AG08396 (cell line): ENCODE results near the gene GCSAM.
A peak's percentile ranks its signal among the peaks of the same experiment; 100 is the strongest.

ENCODE experiments used
- DNase-seq: peaks from one replicate; pipeline ENCODE4 v3.0.0; 2012; ENCODE audit warnings: low spot score, mixed read lengths

GCSAM gene

DNA sequence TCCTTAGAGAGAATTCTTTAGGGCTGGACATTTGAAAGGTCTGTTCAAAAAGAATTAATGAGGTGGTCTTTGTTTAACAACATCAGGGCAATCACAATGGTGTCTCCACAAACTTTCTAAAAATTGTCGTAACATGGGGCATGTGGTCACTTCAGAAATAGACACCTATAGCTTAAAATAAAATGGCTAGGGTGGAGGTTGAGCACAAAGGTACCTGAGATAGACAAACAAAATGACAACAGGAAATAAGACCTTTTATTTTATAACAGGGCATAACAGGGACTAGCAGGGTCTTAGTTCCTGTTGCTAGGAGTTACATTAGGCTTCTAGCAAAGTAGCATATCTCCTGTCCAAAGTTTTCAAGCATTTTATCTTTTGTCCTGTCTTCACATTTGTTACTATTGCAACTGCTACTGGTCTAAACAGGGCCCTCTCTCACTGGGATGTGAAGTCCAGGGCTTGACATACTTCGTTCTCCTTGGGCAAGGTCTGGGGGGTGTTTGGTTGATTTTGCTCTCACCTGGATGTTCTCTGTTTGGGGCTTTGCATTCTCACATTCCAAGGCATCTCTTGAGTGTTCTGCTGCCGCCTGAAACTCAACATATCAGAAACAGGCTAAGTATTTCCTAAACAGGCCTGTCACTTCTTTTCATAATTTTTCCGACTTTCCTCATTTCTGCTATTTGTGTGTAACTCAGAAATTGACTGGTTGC lies 3.0 kb downstream of the GCSAM start:
- DNase-seq = no peak

DNA sequence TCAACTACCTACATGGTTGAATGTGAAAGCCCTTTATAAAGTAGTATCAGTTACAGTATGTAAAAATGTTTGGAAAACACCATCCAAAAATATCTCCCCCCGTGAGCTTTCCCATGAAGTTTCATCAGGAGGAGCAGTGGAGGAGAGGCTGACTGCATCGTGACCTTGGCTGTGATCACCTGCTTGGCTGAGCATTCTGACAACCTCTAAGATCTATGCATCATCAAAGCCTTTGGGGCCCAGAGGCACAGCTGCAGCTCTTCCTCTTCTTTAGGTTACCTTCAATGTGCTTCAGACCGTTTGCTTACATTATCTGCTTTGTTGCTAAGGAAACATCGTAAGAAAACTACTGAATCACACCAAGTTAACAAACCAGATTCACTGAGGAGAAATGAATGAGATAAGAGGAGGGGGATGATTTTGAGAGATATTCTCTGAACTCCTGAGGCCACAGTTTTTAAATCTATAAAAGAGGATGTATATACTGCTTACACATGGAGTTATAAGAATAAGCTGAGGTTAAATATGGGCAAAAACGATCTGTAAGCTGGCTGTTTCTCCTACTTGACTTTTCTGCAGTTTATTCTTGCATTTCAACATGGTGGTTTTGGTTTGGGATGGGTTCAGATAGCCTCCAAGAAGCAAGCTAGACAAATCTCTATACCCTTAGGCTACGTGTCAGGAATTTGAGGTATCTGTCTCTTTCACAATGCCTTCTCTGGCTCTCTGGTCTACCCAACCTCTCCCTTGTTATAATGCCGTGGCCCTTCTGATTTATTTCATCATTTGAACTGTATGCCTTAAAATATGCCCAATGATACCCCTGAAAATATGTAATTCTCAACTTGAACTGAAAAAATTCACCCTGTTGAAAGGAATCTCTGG lies 4.0 kb downstream of the GCSAM start:
- no peak for DNase-seq

DNA sequence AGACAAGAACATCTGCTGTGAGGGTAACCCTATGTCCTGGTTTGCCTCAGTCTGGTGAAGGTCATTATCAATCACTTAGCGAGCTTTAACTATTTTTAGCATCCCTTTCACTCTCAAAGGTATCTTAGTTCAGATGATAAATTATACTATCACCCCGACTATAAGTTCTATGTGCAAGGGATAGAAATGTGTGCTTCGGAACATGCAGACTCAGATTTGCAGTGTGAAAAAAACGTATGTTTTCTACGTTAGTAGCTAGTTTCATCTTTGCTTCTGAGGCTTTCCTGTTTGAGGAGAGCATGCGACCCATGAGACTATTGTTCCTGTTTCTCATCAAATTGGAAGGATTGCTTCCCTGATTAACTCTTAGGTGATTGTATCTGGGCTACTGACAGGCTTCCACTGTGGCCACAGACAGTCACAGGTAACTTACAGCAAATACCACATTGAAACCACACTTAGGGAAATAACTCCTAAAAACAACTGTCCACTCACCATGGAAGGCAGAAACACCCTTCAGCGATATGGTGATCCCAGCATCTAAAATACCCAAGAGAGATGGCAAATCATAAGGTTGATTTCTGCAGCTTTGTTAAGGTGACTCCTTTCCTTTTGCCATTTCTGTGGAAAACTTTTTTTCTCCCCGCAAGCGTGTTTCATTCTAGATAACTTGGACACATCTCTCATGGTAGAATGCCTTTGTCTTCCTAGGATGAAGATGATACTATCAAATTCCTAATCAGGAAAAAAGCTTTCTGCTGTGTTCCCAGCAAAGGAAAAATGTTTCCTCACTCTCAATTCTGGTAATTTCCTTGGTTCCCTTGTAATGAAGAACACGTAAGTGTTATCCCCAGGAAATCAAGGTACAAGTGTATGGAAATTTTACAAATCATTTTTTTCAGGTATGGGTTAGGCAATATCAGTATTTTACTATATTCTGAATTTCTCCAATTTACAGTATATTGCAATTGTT lies 5.2 kb downstream of the GCSAM start:
- no peak for DNase-seq

DNA sequence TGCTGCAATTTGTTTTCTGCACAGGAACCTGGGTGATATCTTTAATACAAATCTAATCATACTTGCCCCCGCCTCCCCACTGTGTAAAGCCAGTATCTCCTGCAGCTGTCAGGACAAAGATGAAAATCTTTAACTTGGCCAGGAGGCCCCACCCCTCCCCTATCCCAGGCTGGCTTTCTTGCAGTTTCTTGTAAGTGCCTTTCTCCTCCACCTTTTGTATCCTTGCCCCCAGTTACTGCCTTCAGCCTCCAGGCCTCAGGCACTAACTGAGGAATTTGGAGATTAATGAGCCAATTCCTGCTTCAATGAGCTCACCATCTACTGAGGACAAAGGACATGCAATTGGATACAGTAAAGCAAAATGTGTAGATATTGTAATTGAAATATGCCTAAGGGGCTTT lies 6.5 kb downstream of the GCSAM start:
- DNase-seq = no peak

DNA sequence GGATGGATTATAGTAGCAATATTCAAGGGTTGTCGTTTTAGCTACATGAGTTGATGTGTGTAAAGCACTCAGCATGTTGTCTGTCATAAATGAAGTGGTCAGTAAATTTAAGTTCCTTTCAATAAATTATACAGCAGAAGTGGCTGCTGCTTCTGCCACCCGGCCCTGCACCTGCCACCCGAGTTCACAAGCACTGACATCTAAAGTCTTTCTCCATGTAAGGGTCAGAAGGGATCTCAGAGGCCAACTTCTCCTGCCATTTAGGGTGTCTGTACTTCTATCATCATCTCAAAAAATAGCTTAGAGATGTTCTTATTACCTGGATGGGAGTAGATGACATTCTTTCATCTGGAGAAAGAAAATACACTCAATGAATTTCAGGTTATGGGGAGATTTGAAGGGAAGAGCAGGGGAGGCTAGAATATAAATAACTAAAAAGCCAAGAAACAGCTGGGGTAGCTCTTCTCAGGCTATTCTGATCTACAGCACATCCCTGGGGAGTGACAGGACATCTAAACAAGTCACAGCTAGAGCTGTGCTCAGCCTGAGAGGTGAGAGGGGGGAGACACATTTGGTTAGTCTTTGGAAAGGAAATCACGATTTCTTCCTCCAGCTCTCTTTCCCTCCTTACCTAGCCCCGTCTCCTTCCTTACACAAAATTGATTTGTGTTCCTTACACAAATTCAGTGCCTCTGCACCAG lies 8.0 kb downstream of the GCSAM start:
- DNase-seq = no peak

DNA sequence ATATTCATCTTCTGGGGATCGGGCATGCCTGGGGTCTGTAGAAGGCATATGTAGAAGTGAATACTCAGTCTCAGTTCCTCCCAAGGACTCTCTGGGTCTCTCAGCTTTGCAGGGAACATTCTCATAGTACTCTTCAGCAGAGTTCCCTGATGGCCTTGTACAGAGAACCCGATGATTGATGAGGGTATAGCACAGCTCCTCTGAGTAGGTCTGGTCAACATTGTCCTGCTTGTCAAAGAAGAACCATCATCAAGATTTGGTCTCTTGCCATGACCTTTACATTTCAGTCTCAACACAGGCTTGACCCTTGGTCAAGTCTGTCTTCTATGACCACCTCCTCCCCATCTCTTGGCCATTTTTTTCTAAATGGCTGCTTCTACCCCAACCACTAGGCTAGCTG lies 9.5 kb downstream of the GCSAM start:
- no peak for DNase-seq

DNA sequence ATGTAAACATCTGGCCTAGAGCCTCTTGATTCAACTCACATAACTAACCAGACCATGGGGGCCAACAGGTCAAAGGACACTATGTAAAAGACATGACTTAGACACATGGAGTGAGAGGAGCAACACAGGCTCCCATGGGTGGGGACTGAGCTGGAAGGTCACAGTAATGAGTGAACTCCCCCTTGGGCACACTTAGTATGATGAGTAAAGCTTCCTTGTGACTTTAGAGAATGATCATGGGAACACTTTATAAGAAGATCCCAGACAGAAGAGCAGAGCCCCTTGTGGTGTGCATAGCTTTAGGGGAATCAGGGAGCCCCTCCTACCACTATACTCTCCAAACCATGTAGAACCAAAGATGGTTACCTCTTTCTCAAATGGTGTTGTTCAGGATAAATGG lies 10.2 kb downstream of the GCSAM start:
- DNase-seq = no peak

DNA sequence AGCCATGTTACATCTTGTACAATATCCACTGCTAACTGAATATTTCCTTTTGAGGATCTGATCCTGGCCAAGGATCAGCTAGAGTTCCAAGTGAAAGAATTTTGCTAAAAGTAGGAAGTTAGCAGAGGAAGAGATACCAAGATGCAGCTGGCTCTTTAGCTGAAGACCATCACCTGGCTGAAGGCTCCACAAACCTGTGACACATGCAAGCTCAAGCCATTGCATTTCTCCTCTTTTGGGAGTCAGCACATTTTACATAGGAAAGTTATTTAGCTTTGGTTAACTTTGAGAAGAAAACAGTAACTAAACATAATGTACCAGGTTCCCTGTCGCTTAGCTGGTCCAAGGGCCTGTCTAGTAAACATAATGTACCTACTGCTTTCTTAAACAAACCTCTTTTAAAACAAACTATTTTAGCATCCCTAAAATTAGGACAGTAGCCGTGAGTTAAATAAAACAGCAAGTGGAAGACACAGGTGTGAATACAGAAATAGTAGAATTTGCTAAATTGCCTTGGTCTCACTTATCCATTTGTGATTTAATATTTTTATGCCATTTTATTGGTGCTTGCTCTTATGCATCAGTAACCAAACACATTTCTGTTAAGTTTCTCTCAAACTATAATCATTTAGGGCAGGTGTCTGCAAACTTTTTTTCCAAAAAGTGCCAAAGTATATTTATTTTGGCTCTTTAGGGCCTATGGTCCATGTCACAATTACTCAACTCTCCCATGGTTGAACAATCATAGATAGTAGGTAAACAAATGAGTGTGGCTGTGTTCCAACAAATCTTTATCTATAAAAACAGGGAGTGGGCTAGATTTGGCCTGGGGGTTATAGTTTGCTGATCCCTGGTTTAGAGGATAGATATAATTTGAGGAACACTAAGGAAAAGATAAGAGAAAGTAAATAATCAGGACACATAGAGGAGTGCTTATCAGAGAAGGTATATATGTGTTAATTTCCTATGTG lies 11.2 kb downstream of the GCSAM start:
- no peak for DNase-seq

DNA sequence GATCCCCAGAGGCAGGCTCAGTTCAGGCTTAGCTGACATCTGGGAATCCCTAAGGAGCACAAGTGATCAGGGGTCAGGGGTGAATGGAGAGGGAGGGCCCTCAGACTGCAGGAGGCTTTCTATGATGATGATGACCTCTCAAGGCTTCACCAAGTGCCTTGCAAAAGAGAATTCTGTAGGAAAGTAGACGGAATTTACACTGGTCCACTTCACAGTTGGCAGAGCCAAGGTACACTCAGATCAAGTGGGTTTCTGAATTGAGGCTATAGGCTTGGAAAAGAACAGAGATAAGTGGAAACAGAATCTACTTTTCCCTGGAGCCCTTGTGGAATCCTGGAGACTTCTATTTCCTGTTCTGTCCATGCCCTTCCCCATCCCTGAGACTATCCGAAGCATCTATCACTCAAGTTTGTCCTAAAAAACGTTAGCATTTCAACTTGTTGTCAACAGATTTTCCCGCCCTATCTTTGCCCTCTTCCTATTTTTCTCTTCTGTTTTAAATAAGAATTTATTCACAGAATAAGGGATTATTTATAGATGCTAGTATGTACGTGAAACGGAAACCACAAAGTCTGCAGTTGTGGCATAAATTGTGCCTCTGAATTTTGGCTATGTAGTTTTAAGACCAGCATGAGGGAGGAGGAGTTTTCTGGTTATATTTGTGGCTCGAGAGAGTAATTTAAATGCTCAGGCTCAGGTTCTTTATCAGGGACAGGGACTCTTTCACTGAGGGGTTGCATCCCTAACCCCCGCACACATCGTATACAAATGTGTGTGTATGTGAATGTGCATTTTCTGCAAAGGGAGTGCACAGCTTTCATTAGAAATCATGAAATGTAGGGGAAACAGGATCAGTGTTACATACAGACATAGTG lies 12.8 kb downstream of the GCSAM start:
- no peak for DNase-seq

DNA sequence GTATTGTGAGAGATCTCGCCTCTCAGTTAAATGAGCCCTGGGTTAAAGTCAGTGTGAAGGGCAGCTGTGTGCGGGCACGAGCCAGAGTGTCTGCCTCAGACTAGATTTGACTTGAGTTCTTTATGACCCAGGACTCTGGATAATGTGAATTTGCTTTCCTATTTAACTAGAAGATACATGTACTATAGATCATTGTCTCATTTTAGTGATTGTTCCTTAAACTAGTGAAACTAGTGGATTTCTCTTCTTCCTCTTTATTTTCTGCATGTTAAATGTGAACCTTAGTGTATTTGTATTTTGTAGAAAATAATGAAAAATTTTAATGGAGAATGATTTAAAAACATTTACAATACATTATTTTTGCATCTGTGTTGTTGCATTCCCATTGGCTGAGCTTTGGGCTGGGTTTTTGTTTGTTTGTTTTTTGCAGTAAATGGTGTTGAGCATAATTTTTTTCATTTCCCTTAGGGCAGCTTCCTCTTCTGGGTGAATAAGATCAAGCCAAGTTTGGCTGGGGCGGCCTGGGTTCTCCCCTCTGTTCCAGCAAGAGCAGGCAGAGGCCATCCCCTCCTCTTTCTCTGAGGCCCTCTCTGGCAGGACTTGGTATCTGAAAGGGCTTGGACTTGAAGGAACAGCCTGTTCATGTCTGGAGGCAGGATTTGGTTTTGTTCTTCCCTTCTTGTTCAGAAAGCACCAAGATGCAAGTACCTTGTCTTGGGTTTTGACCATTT lies 15.0 kb downstream of the GCSAM start:
- no peak for DNase-seq

DNA sequence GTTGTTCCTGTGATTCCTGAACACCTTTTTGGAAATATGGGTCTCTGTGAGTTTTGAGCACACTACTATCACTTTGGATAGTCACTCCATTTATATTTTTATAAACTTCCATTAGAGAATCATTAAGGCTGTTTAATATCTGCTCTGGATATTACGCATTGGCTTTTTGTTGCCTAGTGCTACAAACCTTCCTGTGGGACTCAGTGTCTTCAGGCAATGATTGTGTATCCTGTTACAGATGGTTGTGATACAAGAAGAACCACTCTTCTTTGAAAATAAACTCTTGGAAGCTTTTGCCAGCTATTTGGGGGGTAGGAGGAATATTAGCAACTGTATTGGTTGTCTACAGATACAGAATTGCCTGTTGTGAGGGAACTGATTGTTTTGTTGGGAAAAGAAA lies 15.6 kb downstream of the GCSAM start:
- no peak for DNase-seq

DNA sequence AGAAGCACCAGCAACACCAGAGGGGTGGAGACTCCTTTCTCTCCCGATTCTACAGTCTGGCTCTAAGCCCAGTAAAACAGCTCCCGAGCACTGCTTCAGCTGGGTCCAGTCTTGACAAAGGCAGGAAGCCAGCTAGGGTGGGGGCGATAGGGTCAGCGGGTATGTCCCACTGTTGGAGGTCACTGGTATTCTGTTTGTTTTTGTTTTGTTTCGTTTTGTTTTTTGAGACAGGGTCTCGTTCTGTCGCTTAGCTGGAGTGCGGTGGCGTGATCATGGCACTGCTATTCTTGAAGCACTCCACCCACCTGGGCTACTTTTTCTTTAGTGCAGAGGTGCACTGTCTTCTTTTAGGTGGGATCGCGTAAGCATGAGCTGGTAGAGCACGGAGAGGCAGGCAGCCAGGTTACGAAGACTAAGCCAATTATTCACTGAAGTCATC lies 16.3 kb downstream of the GCSAM start:
- DNase-seq = no peak

DNA sequence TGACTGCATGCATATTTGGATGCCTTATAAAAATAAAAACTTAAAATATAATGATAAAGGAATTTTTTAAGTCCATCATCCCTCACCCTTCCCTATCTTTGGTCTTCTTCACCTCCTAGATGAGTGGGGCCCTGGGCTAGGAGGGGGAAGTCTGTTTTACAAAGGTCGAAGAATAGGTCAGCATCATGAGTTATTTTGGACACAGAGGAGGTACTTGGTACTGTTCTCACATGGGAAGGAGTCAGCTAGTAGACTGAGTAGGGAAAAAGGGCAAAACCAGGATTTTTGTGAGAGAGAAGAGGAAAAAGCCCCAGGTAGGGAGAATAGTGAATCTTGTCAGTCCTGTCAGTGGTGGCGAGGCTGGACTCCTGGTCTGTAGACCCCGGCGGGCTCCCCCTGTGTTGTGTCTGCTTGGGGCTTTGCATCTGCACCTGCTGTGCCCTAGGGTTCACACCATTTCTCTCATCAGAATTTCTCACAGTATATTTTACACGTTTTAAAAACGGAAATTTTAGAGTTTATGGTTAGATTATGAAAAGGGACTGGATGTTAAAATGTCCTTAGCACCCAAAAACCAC lies 17.2 kb downstream of the GCSAM start:
- DNase-seq = no peak

DNA sequence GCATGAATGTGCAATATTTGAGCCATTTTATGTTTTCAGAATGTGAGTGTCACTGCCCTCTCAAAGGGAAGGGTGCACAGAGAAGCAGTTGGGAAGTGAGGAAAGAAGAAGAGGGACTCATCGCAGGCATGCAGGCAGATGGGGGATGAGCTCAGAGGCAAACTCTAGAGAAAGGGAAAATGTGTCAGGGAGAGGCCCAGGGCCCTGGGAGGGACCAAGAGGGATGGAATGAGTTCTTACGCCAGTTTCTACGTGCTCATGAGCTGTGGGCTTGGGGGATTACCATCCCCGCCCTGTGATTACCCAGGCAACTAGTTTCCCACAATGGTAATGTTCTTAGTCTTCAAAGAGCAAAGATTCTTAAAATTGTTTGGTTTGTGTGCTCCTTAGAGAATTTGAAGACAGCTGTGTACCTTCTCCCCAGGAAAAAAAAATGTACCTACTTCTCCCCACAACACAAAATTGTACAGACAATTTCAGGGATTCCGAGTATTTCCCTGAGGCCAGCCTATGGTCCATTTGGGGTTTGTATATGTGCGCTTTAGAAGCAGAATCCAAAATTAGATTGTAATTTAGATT lies 17.8 kb downstream of the GCSAM start:
- DNase-seq = no peak

DNA sequence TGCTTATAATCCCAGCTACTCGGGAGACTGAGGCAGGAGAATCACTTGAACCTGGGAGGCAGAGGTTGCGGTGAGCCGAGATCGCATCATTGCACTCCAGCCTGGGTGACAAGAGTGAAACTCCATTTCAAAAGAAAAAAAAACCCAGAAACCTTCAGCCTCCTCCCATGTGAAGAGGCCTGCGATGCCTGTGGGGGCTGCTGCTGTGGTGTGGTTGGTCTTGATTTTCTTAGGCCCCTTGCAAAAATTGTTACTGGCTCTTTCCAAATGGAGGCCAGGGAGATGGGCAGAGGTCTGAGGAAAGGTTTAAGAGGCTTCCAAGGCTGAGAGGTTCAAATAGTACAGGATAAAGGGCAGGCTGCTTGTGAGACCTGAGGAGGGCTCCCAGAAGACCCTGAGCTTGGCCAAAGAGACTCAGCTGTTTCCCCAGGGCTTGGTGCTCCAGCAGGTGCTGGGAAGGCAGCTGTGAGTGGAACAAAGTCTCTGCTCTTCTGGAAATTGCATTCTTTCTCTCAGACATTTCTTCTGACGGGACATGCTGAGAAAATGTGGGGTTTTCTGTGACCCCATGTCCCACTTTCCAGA lies 18.4 kb downstream of the GCSAM start:
- no peak for DNase-seq

DNA sequence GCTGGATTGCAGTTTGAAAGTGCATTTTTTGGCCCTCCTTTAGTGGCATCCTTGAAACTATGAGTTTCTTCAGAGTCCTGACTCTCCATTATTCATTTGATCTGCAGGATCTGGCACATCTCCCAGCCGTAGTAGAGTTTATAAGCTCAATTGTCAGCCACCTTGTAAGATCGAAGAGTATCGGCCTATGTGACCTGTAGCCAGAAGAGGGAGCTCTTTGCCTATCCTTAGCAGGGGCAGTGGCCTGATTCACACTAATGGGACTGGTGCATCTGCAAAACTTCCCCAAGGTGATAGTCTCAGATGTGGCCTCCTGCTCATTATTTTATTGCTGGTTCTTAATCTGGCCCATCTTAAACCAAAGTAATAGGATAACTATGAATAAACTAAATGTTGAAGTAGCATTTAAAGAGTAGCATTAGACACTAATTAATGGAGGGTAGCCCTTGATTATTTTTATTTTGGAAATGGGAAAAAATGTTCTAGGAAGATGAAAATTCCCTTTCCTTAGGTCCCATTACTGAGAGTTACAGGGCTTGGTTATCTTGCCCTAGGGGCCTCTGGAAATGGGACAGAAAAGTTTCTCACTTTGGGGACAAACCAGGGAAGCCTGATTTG lies 21.2 kb downstream of the GCSAM start:
- DNase-seq = peak; percentile 55

DNA sequence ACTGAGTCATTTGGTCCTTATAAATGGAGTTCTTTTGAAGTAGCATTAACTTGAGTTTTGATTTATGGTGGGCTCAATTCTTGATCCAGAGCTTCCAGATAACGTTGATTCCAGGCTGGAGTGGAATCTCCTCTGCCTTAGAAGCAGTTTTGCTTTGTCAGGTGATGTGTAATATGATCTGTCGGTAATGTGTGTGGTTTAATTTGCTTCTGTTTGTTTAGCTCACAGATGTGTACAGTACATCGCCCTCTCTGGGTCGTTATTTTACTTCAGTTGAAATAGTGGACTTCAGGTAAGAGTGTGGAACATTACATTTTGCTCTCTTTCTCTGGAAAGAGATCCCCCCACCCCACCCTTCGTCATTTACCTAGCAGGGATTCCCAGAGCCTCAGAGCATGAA lies 23.7 kb downstream of the GCSAM start:
- no peak for DNase-seq
